ENCODE data around the gene ZNF22.

ZNF22 gene

DNA sequence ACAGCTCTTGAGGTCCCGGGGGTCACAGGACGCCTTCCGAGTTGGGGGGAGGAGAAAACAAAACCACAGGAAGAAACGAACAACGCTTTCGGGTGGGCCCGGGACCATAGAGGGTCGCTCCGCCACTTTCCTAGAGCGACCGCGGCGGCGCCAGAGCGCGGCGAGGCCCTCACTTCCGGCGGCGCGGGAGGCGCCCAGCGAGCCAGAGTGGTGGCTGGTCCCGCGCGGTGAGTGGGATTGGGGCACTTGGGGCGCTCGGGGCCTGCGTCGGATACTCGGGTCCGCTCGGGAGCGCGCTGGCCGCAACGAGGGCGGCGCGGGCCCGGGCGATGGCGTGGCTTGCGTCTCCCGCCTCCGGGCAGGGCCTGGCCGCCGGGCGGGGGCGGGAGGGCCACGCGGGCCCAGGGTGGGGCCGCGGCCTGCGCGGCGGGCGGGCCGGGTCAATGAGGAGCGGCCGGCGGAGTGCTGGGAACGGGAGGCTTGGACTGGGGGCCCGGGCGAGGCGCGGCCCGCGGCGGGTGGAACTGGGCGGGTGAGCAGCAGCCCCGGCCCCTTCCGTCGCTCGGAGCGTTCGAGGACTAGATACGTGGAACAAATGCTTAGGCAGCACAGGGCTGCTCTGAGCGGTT lies at the start of gene ZNF22:
TSS of gene ZNF22 (plus strand) at position 172 of the 629 bp plus-strand sequence. CDS start 2,446 bp downstream, outside the sequence.
- peak; percentile 42 to 51 (median 50) for DNase-seq (ENCODE audit: low read depth in 3 of 3)

DNA sequence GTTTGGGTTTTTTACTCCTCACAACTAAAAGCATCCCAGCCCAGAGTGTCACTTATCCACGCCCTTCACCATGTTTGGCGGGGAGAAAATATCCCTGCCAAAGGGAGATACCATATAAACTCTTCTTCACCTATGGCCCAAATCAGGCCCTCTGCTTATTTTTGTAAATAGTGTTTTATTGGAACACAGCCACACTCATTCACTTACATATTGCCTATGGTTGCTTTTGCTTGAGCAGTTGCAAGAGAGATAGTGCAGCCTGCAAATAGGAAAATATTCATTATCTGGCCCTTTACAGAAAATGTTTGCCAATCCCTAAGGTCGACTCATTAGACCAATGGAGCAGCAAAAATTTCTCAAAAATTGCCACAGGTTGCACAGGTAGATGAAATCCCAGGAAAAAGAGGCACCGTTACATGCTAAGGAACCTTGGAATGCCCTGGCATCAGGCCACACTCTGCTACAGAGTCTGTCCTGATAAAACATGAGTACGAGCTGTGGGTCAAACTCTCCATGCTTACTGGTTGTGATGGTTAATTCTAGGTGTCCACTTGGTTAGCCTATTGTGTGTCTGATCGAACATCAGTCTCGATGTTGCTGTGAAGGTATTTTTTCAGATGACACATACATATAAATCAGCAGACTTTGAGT lies 49.0 kb upstream of the ZNF22 start:
- DNase-seq (ENCODE audit: low read depth in 3 of 3), result no peak

DNA sequence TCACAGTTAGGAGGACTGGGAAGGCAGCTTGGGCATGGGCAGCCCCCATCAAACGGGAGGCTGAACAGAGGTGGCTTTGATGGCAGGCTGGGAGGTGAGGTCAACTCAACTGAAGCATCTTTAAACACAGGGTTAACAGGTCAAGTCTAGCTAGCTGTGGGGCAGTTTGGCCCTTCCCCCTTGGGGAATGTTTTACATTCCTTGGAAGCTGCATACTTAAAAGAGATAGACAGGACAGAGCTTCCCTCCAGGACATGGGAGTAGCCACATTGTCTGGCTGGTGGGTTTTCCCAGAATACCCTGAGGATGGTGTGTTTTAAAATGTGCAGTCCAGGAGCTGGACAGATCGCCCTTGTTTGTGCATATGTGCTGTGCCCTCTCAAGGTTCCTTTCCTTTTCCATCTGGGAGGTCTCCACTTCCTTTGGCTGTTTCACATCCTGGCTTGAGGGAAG lies 47.9 kb upstream of the ZNF22 start:
- no peak for DNase-seq (ENCODE audit: low read depth in 3 of 3)

DNA sequence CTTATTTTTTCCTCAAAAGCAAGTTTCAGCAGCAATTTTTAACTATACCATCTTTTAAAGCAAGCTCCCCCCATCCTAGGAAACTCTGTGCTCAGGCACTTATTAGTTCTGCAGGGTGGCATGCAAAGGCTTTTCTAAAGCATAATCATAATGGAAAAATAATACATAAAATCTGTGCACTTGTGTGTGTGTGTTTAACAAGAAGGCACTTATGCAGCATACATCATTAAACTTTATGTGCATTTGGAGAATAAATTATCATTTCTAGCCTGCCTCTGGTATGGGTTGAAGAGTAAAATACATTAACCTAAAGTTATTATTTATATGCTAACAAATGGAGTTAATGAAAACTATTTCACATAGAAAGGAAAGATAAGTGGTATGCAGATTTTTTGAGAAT lies 46.7 kb upstream of the ZNF22 start:
- DNase-seq (ENCODE audit: low read depth in 3 of 3), result no peak

DNA sequence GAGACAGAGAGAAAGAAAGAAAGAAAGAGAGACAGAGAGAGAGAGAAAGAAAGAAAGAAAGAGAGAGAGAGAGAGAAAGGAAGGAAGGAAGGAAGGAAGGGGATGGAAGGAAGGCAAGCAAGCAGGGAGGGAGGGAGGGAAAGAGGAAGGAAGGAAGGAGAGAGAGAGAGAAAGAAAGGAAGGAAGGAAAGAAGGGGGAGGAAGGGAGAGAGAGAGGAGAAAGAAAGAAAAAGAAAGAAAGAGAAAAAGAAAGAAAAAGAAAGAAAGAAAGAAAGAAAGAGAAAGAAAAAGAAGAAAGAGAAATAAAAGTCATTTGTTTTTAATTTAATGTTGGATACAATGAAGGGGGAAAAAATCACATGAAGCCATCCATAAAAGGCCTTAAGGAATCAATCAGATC lies 45.8 kb upstream of the ZNF22 start:
- DNase-seq (ENCODE audit: low read depth in 3 of 3), result no peak

DNA sequence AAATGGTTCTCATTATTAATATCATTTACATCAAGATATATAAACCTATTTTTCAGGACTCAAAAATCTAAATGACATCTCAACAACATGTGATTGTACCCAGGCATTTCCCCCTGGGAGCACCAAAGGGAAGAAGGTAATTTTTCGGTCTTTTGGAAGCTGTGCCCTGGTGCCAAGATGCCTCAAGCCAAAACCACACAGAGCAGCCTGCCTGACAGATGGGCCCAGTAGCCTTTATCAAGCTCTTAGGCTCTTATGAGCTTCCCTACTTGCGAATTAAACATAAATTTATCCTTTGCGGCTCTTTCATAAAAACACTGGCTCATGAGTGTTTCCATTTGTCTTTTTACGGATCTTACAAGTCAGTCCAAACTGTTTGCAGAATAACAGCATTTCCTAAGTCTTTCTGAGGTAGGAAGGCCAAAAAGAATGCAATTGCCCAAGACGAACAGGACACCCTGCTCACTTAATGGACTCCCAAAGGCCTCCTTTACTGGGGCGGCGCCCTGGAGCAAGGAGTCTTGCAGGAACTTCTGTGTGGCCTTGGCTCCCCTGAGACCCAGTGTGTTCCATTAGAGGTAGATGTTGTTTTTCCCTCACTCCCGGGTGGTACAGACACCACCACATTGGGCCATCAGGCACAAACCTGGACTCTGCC lies 45.2 kb upstream of the ZNF22 start:
- DNase-seq (ENCODE audit: low read depth in 3 of 3), result no peak

DNA sequence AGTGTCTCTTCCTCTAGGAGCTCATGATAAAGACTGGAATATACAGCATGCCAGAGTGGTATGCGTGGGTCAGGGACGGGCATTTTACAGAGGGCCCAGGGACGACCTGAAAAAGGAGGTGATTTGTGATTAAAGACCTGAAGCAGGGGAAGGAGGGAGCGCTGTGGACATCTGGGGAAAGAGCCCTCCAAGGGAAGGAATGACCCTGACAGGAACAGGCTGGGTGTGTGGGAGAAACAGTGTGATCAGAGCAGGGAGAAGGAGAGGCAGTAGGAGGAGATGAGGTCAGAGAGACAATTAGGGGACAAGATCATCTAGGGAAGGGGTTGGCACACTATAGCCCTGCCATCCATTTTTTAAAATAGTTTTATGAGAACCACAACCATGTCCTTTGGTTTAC lies 44.5 kb upstream of the ZNF22 start:
- DNase-seq (ENCODE audit: low read depth in 3 of 3), result no peak

DNA sequence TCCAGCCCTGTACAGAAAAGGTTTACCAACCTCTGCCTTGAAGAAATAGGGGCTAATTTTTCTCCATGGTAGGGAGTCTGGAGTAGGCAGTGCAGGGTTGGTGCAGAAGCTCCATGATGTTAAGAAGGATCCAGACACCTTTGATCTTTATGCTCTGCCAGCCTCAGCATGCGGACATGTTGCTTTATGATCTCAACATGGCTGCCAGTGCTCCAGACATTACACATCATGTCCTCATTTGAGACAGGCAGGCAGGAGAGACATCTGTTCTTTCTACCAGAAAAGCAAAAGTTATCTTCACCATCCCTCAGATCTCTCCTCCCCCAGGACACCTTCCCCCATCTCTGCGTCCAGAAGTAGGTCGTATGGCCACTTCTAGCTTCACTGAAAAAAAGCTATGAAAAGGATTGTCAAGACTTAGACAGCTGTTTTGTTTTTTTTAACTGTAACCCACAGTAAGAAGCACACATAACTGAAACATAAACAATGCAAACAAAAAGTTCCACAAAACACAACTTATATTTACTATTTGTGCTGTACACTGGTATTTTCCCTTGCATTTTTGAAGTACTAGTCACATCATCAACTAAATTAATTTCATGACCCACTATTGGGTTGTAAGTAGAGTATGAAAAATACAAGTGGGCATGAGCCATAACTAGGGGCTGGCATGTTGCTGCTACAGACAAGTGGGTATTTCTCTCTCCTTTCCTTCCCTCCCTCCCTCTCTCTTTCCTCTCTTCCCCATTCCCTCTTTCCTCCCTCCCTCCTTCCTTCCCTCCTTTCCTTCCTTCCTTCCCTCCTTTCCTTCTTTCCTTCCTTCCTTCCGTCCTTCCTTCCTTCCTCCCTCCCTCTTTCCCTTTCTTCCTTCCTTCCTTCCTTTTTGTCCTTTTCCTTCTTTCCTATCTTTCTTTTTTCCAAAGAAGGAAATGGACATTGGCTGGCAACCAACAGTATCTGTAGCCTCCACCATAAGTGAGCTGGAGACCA lies 43.7 kb upstream of the ZNF22 start:
- DNase-seq (ENCODE audit: low read depth in 3 of 3), result no peak

DNA sequence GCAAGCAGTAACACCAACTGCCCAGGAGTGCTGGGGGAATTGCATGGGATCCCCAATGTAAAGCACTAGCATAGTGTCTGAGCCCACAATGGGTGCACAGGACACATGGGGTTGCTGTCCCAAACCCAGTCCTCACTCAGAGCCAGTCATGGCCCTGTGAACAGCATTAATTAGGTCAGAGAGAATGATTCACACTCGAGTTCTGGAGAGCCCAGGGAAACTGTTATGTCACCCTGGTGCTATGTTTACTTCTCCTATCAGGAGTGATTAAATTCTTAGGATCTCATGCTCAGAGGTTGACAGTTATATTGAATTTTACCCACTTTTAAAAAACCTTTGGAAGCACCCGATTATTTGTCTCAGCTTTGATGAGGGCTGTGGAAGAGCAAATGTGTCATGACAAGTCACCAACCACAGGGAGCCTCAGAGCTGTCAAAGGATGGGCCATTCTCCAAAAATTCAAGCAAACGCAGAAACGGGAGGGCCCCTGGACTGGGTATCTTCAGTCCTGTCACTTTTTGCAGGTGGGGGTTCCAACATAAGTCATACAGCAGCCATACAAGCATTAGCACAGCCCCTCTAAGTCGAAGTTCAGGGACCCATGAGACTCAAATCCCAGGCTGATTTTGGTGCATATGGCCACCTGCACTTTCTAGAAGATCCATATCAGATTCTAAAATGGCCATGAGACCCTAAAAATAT lies 42.4 kb upstream of the ZNF22 start:
- DNase-seq (ENCODE audit: low read depth in 3 of 3), result no peak

DNA sequence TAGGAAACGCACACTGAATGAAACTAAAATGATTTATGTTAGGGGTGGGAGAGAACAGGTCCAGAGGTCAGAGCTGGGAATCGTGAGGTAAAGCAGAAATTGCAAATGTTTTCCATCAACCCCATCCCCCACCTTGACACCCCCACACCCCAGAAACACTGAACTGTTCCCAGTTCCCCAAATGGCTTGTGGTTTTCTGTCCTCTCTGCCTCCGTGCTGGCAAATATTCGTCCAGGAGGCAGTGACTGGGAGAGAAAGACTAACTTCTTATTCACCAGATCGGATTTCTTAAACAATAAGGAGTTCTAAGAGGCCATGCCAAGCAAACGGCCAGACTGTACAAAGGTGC lies 41.9 kb upstream of the ZNF22 start:
- no peak for DNase-seq (ENCODE audit: low read depth in 3 of 3)

DNA sequence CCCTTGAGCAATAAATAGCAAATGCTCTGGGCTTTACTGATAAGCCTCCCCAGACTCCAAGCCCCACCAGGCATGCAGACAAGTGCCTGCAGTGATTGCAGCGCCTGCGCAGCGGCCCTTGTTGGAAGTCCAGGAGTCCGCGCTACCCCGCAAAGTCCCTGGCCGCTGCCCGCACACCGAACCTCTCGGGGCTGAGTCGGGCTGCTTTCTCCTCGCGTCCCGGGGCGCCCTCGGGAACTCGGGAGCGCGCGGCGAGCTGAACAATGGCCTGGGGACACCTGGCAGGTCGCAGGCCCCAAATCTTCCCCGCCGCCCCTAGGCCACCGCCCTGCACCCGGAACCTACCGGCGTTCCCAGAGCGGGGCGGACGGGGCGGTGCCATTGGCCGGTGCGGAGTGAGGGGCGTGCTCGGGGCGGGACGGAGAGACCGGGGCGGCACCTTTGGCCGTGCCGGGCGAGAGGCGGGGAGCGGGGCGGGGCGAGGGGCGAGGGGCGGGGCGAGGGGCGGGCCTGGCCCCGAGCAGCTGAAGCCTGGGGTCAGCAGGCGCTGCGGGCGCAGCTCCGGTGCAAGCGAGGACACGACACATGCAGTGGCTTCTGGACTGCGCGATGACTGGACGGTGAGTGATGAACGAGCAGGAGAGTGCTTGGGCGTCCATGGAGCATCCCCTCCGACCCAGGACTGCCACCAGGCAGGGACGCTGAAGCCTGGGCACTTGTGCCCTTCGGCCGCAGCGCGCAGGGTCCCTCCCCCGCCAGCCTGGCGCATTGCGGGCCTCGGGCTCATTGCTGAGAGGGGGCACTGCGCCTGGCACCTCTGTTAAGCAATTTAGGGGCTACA lies 41.3 kb upstream of the ZNF22 start, which contains the start of gene RASSF4:
TSS of gene RASSF4 (plus strand) at position 556 of the 841 bp plus-strand sequence. CDS start 10,401 bp downstream, outside the sequence.
- DNase-seq (ENCODE audit: low read depth in 3 of 3), result peak; percentile 82 to 87 (median 83)

DNA sequence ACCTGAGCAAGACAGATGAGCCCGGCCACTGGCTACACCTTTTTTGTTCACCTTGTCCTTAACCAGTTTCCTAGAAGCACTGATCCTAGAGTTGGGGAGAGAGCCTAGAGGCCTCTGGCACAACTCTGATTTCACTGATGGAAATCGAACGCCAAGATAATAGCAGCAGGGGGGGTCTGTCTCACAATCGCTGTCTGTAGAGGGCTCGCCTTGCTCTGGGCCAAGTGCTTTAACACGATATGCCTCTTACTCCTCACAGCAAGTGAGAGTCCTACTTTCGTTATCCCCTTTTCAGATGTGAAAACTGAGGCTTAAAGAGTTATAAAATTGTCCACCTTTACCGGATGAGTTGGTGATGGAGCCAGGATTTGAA lies 40.6 kb upstream of the ZNF22 start:
- no peak for DNase-seq (ENCODE audit: low read depth in 3 of 3)

DNA sequence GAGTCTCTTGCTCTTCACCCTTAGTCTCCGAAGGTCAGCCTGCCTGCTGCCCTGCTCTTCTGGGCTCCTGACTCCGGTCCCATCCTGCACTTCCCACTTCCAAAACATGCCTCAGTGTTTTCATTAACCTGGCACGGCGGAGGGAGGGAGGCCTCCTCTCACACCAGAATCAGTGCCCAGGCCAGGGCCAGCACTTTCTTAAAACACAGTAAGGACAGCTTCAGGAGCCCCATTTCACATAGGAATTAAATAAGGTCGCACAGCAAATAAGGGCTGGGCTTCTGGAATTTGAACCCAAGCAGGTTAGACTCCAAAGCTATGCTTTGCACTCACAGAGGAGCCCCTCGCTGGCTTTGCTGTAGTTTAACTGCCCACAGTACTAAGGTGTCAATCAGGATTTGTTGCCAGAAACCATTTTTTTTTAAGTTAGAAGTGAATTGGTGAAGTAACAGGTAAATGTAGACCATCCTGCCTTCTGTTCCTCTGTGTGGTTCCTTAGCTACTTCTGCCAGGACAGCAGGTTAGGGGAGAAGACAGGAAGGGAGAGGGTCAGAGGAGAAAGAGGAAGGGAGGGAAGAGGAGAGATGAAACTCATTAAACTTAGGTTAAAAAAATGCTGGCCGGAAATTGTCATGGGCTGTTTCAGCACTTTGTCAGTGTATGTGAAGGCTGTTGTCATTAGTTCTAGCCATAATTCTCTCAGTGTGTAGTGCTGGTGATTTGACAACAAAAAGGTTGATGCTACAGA lies 40.1 kb upstream of the ZNF22 start:
- no peak for DNase-seq (ENCODE audit: low read depth in 3 of 3)

DNA sequence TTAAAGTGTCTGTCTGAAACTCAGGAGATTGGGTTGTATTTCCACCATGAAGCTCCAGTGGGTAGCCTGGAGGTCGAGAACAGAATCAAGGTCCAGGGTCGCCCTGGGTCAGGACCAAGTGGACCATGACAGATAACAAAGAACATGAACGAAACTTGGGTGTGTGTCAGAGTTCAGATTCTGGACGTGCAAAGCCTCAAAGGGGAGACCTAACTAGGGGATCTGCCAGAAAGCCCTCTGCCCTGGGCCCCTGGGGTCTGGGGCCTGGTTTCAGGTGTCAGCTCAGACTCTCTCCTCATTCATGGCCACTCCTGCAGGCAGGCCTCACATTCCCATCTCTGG lies 39.5 kb upstream of the ZNF22 start:
- no peak for DNase-seq (ENCODE audit: low read depth in 3 of 3)

DNA sequence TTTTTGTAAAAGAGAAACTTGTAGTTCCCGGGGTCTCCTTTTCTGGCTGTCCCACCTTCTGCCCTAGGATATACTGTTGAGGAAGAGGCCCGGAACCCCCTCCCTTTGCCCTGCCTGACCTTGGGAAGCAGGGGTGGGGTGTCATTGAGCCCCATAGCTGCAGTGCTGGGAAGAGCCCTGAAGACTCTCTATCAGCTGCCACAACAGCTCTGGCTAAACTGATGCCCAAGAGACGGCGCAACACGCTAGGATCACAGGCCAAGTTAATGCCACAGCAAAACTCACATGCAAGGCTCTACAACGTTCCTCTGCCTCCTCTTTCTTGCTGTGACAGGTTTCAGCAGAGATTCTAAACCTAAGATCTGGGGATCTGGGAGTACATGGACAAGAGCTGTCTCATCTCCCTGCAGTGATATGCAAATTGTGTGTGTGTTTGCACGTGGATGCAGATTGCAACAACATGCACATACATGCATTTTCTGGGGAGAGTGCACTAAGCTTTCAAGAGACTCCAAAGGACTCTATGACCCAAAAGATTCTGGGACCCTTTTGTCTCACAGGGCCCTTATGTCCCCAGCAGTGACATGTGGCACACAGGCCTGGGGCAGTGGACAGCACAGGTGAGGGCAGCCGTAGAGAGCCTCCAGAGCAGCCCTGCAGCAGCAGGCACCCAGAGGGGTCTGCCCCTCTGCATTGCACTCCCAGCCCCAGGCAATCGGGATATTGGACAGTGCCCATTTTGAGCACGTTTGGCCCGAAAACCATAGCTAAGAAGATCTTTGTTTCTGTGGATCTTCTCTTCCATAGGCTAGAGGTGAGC lies 38.6 kb upstream of the ZNF22 start:
- no peak for DNase-seq (ENCODE audit: low read depth in 3 of 3)

DNA sequence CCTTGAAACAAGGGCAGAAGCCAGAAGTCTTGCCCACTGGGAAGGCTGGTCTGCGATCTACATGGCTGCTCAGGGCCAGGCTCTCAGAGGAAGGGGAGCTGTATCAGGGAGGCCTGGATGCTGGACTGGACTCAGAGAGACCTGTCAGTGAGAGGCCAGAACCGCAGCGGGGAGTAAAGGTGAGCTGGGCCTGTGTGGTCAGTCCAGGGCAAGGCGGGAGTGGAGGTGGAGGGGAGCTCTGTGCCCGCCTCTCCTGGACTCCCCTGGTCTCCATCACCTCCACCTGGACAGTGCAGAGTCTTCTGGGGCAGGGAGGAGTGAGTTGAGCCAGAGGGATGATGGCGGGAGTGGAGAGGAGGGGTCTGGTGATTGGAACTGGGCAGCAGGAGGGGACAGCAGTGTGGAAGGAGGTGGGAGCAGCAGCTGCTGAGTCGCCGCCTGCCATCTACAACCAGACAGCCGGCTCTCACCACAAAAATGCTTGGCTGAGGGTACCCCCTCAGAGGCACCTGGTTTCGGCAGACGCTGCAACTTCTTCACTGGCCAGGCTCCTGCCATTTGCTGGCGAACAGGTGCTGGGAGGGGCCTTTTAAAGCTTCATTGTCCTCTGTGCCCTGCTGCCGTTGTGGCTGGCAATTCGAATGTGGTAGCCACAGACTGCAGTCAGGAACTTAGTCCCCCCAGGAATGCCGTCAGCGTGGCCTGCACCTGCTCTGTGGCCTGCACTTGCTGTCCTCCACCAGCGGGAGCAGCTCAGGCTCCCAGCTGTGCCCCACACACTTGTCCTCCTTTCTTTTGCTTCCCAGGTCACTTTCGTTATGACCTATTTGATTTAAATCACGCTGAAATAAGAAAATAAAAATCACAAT lies 37.6 kb upstream of the ZNF22 start:
- no peak for DNase-seq (ENCODE audit: low read depth in 3 of 3)

DNA sequence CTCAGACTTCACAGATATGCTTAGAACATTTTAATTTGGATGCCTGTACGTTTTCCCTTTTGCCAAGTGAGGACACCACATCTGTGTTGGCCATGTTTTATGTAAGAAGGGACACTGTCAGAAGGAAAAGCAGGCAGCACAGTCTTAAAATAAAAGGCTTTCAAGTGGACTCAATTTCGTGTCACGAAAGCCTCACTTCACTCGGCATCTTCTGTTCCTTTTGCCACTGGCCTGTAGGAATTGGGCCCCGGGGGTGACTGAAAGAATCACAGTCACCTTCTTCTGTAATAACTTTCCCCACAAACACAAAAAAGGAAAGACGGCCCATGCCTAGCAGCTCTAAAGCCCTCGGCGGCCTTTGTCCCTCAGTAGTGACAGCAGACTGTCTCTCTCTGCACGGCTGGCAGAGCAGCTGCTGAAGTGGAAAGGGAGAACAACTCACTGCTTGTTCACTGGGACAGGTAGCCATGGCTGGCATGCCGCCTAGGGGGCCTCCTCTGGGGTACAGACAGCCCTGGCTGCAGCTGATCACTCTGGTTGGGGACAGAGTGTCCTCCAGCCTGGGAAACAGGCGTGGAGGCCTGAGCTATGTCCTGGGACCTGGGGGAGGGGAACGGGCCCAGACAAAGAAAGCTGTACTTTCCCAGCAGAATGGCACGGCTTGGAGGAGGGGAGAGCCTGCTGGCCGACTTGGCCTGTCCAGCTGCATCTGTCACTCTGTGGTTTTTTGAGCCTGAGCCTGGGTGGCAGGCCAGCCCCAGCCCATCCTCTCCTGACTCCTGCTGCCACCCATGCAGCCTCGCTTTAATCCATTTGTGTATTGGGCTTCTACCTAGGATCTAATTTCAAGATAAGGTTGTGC lies 36.7 kb upstream of the ZNF22 start:
- DNase-seq (ENCODE audit: low read depth in 3 of 3), result no peak
